BJ (cell line): Measurements from ENCODE around the gene HIRIP3. TPM values are rescaled to one million over a fixed set of nuclear protein-coding genes. Genes with fewer than 3 reads are reported as not detected.
A peak's percentile ranks its signal among the peaks of the same experiment; 100 is the strongest.

Experiments
- CTCF ChIA-PET: fragments of 350-600 bp; formaldehyde crosslinking; extraction: SDS; loops from one replicate; lab custom pipeline; 2021; ENCODE audit warnings: antibody characterized with exemption, inconsistent platforms; lab: Yijun Ruan, JAX
- POLR2A ChIA-PET: fragments of 300-600 bp; sonication (Branson Sonifier 250); formaldehyde crosslinking; extraction: SDS; loops from one replicate; lab custom pipeline; 2021; ENCODE audit warnings: antibody characterized with exemption; lab: Charles Lee
- DNase-seq: peaks from one replicate; pipeline ENCODE4 v3.0.0-alpha.2; 2011; ENCODE audit warnings: low read depth
- H3K27me3 ChIP-seq: 2 replicates; pipeline ENCODE4 v1.6.0; 2011; ENCODE audit warnings: low read length; ENCODE audit not compliant: control insufficient read depth, insufficient read depth
- H3K36me3 ChIP-seq: 2 replicates; pipeline ENCODE4 v1.5.1; 2011; ENCODE audit warnings: low read length; ENCODE audit not compliant: control insufficient read depth, insufficient read depth
- H3K4me3 ChIP-seq: 2 replicates; pipeline ENCODE4 v1.5.1; 2011; ENCODE audit warnings: low read depth, mild to moderate bottlenecking, control low read depth, low read length
- polyA plus RNA-seq: library from polyadenylated mRNA; depleted of rRNA; stranded (reverse); fragments of >200 nt; gene quantifications from 2 replicates; pipeline ENCODE4 v1.2.3, GENCODE V29; 2011
- TF ChIP-seq, protein P1 (sequence below): IDR thresholded peaks from 2 replicates; pipeline ENCODE4 v1.5.1; 2011; ENCODE audit warnings: low read depth, mild to moderate bottlenecking, control low read depth, inconsistent platforms, low read length, moderate library complexity; ENCODE audit not compliant: insufficient read depth

Gene HIRIP3
- polyA plus RNA-seq, 1 experiment = 9.6 TPM

DNA sequence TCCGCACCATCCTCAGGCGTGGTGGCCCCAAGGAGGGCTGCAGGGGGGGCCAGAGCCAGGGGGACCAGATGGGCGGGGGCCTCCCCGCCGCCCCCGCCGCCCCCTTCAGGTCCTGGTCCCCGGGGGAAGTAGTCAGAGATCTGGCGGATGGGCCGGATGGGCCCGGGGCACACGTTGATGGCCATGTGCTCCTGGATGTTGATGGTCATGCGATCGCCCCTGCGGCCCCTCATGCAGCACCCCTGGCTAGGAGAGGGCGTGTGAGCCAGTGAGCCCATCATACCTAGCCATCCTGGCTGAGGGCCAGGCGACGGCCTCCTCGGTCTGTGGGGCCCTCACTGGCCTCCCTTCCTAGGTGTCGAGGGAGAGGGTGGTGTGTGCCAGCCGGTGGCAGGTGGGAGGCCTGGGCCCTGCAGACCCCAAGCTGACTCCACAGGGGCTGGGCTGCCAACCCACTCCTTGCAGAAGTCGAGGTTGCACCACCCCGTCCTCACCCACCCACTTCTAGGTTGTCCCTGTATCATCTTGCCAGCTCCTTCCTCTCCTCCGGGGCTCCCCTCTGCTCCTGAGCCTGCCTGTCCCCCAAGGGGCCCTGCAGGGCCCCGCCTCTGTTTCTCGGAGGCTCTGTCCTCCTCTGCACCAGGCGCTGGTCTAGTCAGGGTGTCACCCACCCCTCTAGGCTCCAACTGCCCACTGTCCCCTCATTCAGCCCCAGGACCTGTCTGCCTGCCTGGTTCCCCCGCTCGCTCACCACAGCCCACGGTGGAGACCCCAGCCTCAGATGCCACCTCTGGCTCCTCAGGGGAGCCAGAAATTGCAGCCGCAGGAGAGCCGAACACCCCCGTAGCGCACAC, 14.8 kb upstream of the HIRIP3 start:
- Histone ChIP-seq H3K27me3 (peaks cover 11% of the 10 kb centered on the region), H3K4me3 (peak overlapping the region; percentile 51; the same call in 1 of the 2 replicates), H3K36me3 (peaks cover 2% of the 10 kb centered on the region)
- DNase-seq = no peak
- POLR2A ChIA-PET = no interaction called here
- CTCF ChIA-PET = no interaction called here
- TF ChIP-seq, protein P1, sequence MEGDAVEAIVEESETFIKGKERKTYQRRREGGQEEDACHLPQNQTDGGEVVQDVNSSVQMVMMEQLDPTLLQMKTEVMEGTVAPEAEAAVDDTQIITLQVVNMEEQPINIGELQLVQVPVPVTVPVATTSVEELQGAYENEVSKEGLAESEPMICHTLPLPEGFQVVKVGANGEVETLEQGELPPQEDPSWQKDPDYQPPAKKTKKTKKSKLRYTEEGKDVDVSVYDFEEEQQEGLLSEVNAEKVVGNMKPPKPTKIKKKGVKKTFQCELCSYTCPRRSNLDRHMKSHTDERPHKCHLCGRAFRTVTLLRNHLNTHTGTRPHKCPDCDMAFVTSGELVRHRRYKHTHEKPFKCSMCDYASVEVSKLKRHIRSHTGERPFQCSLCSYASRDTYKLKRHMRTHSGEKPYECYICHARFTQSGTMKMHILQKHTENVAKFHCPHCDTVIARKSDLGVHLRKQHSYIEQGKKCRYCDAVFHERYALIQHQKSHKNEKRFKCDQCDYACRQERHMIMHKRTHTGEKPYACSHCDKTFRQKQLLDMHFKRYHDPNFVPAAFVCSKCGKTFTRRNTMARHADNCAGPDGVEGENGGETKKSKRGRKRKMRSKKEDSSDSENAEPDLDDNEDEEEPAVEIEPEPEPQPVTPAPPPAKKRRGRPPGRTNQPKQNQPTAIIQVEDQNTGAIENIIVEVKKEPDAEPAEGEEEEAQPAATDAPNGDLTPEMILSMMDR = no peak

DNA sequence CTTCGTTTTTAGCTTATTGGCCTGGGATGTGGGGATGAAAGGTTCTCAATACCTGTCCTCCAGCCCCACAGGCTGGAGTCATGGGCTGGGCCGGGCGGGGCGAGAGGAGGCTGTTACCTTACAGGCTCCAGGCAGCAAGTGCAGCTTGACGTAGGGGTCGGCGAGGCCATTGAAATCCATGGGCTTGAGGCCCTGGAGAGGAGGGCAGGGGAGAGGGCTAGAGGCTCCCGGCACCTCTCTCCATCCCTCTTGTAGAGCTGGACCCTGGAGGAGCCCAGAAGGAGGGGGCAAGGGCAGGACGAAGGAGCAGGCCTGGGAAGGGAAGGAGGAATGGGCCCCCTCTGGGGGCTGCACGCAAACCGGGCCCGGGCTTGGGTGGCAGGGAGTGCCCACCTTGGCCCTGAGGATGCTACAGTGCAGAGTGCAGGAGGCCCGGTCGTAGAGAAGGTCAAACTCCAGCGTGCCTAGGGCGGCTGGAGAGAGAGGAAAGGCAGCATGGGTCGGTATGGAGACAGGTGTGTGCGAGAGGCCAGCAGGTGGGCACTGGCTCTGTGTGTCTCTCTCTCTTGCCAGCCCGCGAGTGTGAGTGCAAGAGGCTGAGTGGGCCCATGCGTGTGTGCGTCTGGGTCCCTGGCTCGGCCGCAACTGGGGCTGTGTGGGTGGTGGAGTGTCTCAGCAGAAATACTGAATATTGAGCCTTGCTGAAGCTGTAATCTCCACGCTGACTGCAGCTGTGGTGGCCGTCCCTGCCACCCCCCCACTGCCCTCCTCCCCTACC, 13.9 kb upstream of the HIRIP3 start:
- Histone ChIP-seq H3K36me3 (peaks cover 2% of the 10 kb centered on the region), H3K4me3 (no peak overlapping the region), H3K27me3 (peaks cover 11% of the 10 kb centered on the region)
- TF ChIP-seq, protein P1 = no peak
- ChIA-PET POLR2A (interaction anchor here (0.6 kb wide), 1 partner anchor 11 kb away, joined by 8 read pairs; no protein-coding TSS in a partner anchor), CTCF (interaction anchor here (0.7 to 1.2 kb wide), 2 partner anchors 23 to 224 kb away, joined by 3 read pairs; no protein-coding TSS in a partner anchor)
- no peak for DNase-seq

DNA sequence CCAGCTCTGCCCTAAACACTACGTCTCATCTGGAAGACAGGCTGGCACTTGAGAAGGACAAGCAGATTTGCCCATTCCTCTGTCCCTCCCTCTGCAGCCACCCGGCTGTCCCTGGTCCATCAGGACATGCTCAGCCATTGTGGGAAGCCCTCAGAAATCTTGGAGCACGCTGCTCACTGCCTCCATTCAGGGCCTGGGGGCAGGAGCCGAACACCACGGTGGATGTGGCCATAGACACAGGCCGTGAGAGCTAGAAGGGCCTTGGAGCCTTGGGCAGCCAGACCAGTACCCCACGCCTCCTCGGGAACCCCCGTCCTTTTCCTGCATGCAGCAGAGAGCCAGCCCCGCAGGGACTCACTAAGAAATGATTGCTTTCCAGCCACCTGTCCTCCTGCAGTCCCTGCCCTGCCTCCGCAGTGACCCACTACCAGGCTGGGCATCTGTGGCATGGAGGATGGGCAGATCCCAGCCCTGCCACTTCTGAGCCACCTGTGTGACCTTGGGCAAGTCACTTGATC, 12.0 kb upstream of the HIRIP3 start:
- H3K4me3 ChIP-seq = no peak overlapping the region
- ChIA-PET POLR2A (no interaction called here), CTCF (interaction anchor here (2.2 kb wide), 1 partner anchor 11 kb away, joined by 6 read pairs; no protein-coding TSS in a partner anchor)
- TF ChIP-seq, protein P1 = no peak
- H3K27me3 ChIP-seq = peaks cover 11% of the 10 kb centered on the region
- no peak for DNase-seq
- H3K36me3 ChIP-seq = peaks cover 7% of the 10 kb centered on the region

DNA sequence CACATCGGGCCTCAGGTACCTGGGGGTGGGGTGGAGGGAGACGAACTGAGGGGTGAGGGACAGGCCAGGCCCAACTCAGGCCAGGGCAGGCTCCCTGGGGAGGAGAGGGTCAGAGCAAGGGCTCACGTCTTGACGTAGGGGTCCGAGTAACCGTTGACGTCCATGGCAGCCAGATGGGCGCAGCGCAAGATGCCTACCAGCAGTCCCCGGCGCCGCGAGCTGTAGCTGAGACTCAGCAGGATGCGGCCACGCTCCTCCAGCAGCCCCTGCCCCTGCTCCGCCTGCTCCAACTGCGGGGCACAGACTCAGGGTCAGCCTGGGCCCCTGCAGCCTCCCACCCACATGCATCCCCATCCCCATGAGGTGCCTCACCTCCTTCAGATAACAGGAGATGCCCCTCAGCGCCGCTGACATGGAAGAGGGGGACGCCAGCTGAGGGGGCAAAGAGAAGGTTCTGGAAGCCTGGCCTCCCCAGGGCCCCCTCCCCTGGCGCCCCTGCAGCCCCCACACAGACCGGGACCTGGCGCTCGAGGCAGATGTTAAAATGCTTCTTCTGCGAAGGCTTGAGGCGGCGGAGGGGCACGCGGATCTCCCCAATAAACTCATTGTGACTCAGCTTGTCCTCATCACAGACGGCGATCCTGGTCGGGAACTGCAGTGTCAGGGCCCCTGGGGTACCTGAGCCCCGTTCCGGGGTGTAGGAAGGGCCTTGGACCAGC, 11.4 kb upstream of the HIRIP3 start:
- H3K4me3 ChIP-seq = no peak overlapping the region
- TF ChIP-seq, protein P1 = no peak
- ChIA-PET POLR2A (no interaction called here), CTCF (interaction anchor here (1.2 to 2.2 kb wide), 2 partner anchors 12 to 106 kb away, joined by 5 to 6 read pairs; partner anchors contain the start of gene ASPHD1)
- no peak for DNase-seq
- peaks cover 9% of the 10 kb centered on the region for H3K36me3 ChIP-seq
- peaks cover 11% of the 10 kb centered on the region for H3K27me3 ChIP-seq
